DMS79 (cell line): Measurements from ENCODE around the gene CYFIP1.

Experiments used
- DNase-seq: peaks from one replicate; lab custom pipeline; 2025; lab: John Stamatoyannopoulos, UW

CYFIP1 gene

GRCh38 chr15:22867886-22868285 is 112.3 kb downstream of the CYFIP1 start:
- no peak for DNase-seq

DNA sequence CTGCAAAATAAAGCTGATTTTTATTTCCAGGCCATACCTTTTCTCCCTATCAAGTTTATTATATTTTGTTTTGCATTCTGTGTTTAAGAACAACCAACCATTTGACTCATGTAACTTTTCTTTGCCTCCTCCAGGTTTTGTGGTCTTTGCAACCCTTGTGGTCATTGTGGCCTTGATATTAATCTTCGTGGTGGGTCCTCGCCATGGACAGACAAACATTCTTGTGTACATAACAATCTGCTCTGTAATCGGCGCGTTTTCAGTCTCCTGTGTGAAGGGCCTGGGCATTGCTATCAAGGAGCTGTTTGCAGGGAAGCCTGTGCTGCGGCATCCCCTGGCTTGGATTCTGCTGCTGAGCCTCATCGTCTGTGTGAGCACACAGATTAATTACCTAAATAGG is 114.1 kb downstream of the CYFIP1 start:
- no peak for DNase-seq

GRCh38 chr15:22863356-22863755 is 116.8 kb downstream of the CYFIP1 start:
- no peak for DNase-seq

DNA sequence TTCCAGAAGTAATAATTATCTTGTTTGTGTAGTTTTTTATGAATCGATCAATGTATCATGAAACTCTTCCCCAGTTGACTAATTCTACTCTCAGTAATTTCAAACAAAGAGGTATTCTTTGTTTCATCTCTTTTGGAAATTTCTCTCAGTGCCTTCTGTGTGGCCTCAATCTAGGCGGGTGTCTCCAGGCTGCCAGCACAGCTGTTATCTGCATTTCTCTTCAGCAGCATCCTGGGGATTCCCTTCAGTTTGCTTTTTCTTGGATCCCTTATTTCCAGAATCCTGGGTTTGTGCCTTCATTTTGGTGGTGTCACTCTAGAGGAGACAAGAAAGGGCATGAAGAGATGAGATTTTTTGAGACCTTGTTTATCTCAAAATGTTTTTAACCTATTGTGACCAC is 119.0 kb downstream of the CYFIP1 start:
- no peak for DNase-seq

DNA sequence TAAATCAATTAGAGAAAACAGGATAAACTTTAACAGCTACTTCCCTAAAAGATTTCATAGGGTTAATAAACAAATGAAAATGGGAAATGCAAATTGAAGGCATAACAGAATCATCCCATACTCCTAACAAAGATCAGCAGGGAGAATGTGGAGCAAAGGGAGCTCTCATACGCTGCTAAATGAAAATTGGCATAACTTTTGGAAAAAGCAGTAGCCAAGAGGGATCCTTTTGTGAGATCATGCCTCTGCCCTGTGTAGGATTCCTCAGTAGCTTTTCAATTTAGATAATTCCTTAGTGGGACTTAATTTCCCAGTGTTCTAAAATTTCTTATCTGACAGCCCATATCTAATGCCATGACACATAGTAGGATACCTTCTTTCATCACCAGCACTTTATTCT is 123.5 kb downstream of the CYFIP1 start:
- no peak for DNase-seq

- no peak for DNase-seq
Observed at GRCh38 chr15:22855791-22856190, 124.4 kb downstream of the CYFIP1 start.

GRCh38 chr15:22851513-22851912 is 128.7 kb downstream of the CYFIP1 start:
- DNase-seq, result no peak

- DNase-seq, result no peak
Observed at GRCh38 chr15:22850055-22850454, 130.1 kb downstream of the CYFIP1 start.

DNA sequence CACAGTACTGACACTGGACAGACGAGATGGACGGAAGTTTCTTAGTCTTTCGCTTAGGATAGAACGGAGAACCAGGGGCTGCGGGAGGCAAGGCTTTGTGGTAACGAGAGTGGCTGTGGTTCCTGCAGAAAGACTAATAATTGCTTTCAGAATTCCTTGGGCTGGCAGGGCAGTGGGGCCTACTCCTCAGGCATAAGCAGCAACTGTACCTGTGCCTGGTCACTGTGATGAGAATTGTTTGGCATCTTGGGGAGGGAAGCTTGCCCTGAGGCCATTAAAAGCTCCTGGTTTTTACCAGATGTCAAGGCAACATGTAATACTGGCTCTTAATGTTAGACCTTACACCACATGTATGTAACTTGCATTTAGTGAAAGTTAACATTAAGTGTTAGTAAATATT is 134.1 kb downstream of the CYFIP1 start:
- no peak for DNase-seq

DNA sequence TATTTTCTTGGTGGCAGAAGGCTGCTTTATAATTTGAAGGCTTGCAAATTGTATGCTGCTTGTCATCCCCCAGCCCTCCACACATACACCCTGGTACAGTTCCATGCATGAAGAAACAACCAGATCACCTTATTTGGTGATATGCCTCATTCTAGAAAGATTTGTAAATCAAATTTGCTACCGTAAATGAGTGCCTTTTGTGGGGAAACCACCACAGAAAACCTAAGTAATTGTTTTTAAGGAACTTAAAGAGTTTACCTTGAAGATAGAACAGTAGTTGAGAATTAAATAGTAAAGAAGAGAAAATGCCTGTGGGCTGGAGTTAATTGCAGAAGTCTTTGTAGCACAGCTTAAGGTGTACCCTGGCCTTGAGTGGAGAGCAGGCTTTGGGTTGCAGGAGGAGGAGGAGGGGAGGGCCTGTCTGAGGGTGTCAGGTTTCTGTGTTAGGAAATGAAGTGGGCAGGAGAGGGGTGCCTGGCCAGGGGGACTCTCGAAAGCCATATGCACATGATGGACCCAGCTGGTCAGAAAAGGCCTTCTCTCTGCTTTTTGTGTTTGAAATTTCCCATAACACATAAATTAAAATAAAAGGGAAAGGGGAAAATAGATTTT is 134.8 kb downstream of the CYFIP1 start:
- DNase-seq, result no peak

DNA sequence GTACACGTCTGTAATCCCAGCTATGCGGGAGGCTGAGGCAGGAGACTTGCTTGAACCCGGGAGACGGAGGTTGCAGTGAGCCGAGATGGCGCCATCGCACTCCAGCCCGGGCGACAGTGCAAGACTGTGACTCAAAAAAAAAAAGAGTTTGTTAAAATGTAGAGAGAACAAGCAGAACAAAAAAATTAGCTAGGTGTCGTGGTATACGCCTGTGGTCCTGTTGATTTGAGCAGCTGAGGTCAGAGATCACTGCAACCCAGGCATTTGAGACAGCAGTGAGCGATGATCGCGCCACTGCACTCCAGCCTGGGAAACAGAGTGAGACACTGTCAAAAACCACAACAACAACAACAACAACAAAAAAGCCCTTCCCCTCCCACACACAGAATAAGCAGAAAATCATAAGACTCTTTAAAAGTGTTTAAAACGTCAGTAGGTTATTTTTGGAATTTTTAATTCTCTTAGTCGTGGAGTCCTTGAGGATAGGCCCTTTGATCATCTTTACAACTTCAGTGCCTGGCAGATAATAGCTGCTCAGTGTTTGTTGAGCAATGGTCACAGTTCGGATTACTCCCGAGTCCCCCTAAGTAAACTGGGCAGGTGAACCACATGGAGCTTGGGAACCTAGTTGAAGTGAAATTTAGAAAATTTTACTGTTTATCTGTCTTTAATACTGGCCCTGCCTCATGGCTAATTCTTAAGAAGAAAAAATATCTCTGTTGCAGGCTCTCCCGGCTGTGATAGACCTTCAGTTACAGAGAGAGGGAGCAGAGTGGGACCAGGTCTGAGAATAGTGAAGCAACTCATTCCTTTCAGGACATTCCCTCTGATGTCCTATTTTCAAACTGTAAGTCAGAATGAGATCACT is 135.5 kb downstream of the CYFIP1 start:
- DNase-seq, result no peak

GRCh38 chr15:22839046-22839695 is 141.0 kb downstream of the CYFIP1 start:
- no peak for DNase-seq

GRCh38 chr15:22838292-22839042 is 141.7 kb downstream of the CYFIP1 start, which contains the start of gene NIPA2:
NIPA2 (plus strand) TSS chr15:22838666; CDS start chr15:22851732, 13,066 bp downstream.
- peak; percentile 82 for DNase-seq

DNA sequence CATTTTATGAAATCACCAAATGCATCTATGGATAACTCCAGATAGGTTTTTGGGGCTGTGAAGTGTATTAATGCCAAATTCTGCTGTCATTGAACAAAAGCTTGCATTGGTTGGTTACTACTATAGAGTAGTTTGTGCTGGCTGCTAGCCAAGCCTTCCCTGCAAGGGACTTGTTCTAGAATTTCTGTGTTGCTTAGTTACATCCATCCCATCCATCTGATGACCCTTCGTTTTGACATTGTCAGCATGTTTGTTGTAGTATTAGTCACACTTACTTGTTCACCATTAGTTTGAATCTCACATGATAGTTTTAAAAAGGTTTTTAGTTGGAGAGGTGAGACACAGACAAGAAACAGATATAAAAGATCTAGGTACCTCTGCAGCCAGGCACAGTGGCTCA is 148.7 kb downstream of the CYFIP1 start:
- DNase-seq, result no peak

- no peak for DNase-seq
Observed at GRCh38 chr15:22827125-22827524, 153.0 kb downstream of the CYFIP1 start.

- no peak for DNase-seq
Observed at GRCh38 chr15:22823495-22824128, 156.6 kb downstream of the CYFIP1 start.

GRCh38 chr15:22819651-22820050 is 160.5 kb downstream of the CYFIP1 start:
- DNase-seq, result no peak
